ENCODE results near the gene NR2E3.

The NR2E3 gene

GRCh38 chr15:71792521-71792920 is 17.8 kb upstream of the NR2E3 start:
- DNase-seq, result no peak

DNA sequence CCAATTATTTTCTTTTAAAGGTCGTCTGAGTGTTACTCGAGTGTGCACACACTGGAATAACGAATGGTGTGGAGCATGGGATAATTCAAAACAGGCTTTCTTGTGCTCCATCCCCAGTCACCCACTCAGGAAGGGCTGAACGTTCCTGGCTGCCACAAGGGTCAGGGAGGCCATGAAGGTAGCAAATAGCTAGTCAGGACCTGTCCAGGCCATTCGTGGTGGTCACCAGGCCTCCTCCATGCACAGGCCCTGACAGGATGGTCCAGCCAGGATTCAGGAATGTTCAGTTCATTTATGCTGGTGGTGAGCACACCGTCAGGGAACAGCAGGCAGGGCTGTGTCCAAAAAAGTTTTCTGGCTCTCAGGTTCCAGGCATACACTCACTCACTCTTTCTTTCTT is 11.7 kb upstream of the NR2E3 start:
- DNase-seq, result no peak

- DNase-seq, result no peak
Observed at GRCh38 chr15:71800190-71800589, 10.2 kb upstream of the NR2E3 start.

DNA sequence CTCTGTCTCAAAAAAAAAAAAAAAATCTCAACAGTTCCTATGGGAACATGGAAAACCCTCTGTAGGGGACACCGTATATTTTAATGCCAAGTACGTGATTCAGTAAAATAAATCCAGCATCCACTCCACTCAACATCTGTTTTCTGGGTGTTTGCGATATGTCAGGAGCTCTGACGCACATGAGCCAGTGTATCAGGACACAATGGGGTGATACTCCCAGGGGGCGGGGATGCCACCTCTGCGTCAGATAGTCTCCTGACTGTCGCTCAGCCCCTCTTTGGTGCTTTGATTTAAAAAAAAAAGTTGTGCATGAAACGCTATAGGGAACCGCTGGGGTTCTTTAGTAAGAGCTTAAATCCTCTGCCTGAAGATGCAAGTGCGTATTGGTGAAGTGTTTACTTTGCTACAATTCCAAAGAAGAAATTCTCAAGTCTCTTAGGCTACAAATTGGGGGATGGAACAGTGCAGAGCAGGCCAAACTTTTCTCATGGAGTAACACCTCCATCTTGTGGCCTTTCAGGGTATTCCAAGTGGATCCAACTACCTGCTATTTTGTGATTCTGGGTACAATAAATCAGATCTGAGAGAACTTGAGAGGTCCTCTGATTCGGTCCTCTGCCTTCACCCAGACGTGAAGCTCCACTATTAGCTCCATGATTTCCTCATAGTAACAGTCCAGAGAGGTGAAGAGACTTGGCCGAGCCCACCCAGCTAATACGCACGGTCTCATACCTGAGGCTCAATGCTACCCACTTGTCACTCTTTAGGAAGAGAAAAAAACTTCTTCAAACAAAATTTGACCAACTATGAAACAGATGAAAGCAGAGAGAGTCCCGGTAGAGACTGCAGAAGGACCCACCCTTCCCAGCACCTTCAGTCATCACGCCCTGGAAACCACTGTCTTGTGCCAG is 9.3 kb upstream of the NR2E3 start:
- no peak for DNase-seq

DNA sequence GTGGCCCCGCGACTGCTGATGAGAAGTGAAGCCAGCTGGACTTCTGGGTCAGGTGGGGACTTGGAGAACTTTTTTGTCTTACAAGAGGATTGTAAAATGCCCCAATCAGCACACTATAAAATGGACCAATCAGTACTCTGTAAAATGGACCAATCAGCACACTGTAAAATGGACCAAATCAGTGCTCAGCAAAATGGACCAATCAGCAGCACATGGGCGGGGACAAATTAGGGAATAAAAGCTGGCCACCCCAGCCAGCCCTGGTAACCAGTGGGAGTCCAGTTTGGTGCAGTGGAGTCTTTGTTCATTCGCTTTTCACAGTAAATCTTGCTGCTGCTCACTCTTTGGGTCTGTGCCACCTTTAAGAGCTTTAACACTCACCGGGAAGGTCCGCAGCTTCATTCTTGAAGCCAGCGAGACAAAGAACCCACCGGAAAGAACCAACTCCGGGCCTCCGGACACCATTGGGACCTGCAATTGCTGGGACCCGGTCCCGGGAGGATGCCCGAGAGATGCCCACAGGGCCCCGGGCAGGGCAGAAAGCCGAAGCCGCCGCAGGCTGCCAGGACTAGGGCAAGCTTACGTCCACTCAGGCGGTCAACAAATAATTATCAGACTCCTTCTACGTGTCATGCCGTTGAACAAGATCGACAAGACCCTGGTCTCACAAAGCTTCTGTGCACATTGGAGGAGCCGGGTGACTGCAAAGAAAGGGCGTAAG is 8.3 kb upstream of the NR2E3 start:
- DNase-seq, result no peak

DNA sequence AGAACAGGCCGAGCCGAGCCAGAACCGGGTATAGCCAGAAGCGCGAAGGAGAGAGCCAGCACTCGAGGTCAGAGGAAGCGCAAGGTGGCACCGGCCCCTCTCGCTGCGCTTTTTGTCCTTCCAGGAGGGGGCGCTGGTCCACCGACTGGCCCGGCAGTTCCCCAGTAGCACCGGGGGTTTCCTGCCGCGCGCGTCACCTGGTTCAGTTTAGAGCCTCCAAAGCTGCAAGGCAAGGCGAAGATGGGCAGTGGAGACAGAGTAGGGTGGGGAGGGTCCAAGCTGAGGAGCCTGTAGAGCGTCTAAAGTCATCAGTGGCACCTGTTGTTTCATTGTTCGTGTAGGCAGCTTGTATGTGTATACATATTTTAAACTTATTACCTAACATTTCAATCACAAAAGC is 7.6 kb upstream of the NR2E3 start:
- no peak for DNase-seq

GRCh38 chr15:71804226-71804625 is 6.1 kb upstream of the NR2E3 start:
- no peak for DNase-seq

DNA sequence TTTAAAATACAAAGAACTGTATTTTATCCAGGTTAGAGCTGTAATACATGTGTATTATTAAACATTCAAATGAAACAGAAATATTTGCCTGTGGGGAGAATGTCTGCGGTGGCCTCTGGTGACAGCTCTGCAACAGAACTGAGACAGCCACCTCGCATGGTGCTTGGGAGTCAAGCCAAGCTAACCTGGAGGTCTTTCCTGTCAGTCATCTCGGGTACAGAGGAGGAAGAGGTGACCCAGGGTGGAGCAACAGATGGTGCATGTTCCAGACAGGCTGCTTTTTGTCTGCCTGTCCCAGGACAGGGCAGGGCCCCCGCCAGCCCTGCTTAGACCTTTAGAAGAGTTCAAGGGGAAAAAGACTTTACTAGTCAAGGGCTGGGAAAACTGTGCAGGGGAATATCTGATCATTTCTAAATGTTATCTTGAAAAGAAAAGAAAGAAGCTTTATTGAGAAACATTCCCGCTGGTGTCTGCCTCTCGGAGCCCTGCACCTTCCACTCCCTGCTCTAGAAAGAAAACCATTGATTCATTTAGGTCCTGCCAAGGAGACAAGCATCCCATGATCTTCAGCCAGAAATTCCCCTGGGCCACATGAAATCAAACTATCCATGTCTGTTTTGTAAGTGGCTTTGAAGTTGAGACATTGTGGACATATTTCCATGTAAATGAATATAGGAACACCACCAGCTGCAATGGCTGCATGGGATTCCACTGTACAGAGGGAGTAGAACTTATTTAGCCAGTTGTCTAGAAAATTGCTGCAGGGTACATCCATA is 5.5 kb upstream of the NR2E3 start:
- no peak for DNase-seq

- DNase-seq, result no peak
Observed at GRCh38 chr15:71806452-71806931, 3.9 kb upstream of the NR2E3 start.

- no peak for DNase-seq
Observed at GRCh38 chr15:71807125-71807629, 3.2 kb upstream of the NR2E3 start.

GRCh38 chr15:71807691-71808091 is 2.7 kb upstream of the NR2E3 start:
- no peak for DNase-seq

DNA sequence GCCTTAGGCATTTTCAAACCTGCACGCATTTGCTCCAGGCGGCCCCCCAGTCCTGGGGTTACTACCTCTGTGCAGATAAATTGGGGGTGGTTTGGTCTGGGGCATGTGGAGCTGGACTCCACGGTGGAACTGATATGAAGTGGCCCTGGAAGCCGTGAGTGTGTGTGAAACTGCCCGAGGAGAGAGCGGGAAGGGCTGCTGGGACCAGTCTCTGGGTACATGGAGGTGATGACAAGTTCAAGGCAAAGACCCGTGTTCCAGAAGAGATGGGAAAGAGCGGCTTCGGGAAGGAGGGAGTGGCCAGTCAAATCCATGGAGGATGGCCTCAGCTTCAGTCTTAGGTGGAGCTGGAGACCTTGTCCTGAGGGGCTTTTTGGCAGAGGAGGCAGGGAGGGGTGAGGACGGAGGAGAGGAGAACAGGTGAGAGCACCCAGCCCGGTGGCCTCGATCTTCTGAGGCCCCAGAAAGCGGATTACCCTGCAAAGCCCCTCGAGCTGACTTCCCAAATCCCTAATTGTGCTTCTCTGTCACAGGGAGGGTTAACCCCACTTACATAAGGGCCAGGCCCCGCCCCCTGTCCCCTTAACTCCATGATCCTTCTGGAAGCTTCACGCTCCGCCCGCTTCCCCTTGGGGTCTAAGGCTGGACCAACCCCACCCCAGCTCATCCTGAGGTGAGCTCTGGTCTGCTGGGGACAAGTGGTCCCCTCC is 1.9 kb upstream of the NR2E3 start:
- DNase-seq, result no peak

- DNase-seq, result no peak
Observed at GRCh38 chr15:71809346-71809745, 1.0 kb upstream of the NR2E3 start.

DNA sequence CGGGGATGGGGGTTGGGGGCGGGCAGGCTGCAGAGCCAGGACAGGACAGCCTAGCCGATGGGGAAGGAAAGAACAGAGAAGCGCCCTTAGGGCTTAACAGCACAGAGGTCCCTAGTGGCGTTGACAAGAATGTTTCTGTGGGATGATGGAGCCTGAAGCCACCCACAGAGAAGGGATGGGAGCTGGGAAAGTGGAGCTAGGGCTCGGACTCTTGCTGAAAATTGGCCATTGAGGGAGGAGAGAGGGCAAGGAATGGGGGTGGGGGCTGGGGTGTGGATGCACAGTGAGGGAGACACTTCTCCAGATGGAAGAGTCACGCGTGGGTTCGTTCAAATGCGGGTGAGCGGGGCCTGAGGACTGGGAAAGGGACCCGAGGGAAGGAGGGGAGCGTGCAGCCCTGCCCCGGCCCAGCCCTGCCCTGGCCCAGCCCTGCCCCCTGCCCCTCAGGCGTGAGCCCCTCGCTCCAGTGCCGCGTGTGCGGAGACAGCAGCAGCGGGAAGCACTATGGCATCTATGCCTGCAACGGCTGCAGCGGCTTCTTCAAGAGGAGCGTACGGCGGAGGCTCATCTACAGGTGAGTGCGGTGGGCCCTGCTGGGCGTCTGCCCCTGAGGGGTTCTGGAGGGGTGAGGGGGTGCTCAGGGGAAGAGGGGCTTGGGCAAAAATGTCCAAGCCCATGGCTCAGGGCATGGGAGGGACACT is 832 bp downstream of the NR2E3 start:
- no peak for DNase-seq

DNA sequence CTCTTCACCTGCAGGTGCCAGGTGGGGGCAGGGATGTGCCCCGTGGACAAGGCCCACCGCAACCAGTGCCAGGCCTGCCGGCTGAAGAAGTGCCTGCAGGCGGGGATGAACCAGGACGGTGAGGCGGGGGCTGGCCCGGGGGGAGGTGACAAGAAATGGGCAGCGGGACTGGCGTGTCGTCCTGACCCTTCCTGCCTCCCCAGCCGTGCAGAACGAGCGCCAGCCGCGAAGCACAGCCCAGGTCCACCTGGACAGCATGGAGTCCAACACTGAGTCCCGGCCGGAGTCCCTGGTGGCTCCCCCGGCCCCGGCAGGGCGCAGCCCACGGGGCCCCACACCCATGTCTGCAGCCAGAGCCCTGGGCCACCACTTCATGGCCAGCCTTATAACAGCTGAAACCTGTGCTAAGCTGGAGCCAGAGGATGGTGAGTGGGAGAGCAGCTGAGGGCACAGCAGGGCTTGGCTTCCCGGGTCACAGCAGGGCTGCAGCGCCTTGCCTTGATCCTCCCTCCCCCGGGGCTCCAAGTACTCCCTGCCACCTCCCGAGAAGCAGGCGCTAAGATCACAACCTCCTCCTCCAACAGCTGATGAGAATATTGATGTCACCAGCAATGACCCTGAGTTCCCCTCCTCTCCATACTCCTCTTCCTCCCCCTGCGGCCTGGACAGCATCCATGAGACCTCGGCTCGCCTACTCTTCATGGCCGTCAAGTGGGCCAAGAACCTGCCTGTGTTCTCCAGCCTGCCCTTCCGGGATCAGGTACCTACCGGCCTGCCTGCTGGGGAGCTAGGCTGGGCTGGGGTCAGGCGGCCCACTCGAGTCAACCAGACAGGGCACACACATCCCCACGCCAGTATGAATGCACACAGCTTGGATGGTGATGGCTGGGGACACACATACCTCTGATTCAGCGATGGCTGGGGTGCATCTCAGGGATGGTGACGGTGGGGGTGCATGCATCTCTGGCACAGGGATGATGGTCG is 1.7 kb downstream of the NR2E3 start:
- no peak for DNase-seq

- no peak for DNase-seq
Observed at GRCh38 chr15:71812966-71813722, 2.8 kb downstream of the NR2E3 start.

- no peak for DNase-seq
Observed at GRCh38 chr15:71813723-71814470, 3.5 kb downstream of the NR2E3 start.

DNA sequence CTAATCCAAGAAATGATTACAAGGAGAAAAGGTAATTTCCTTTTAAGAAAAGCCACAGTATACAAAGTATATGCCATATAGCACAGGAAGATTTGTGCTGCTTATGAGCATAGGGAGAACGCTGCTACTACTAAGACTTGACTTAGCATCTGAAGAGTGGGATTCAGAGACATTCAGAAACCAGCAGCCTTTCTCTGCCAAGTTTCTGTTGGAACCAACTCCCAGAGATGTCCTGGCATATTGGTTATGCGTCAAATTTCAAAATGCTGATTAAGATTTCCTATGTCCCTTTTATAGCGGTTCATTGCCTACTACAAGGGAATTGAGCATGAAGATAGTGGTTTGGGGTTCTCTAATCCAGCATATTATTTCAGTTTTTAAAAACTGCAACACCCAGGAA is 4.9 kb downstream of the NR2E3 start:
- no peak for DNase-seq

GRCh38 chr15:71817351-71817750 is 7.0 kb downstream of the NR2E3 start:
- DNase-seq, result no peak
